Hepatocyte (in vitro differentiated cells): ENCODE results near the gene HMGCS1. TPM values are rescaled to one million over a fixed set of nuclear protein-coding genes. Genes with fewer than 3 reads are reported as not detected.

Source experiments
- DNase-seq: peaks from one replicate; pipeline ENCODE4 v3.0.0-alpha.2; 2016; ENCODE audit warnings: low spot score
- H2AFZ ChIP-seq: fragments of 200-600 bp; sonication (generic); 2 replicates; pipeline ENCODE4 v1.6.0; 2016; ENCODE audit warnings: antibody characterized with exemption, mild to moderate bottlenecking
- H3K27ac ChIP-seq: fragments of 200-600 bp; sonication (generic); 2 replicates; pipeline ENCODE4 v1.5.1; 2016; ENCODE audit warnings: mild to moderate bottlenecking
- H3K27me3 ChIP-seq: fragments of 200-600 bp; sonication (generic); 2 replicates; pipeline ENCODE4 v1.6.1; 2016
- H3K36me3 ChIP-seq: fragments of 200-600 bp; sonication (generic); replicated peaks from 2 replicates; pipeline ENCODE4 v1.5.1; 2016; ENCODE audit warnings: low read depth; ENCODE audit not compliant: insufficient read depth
- H3K4me1 ChIP-seq: fragments of 200-600 bp; sonication (generic); 2 replicates; pipeline ENCODE4 v1.5.1; 2016; ENCODE audit warnings: mild to moderate bottlenecking, moderate library complexity; ENCODE audit not compliant: insufficient read depth
- H3K4me2 ChIP-seq: fragments of 200-600 bp; sonication (generic); 2 replicates; pipeline ENCODE4 v1.6.0; 2016
- H3K4me3 ChIP-seq: fragments of 200-600 bp; sonication (generic); 2 replicates; pipeline ENCODE4 v1.5.1; 2016; ENCODE audit warnings: mild to moderate bottlenecking
- H3K79me2 ChIP-seq: fragments of 200-600 bp; sonication (generic); 2 replicates; pipeline ENCODE4 v1.6.0; 2017; ENCODE audit warnings: mild to moderate bottlenecking
- H3K9me2 ChIP-seq: fragments of 200-600 bp; sonication (generic); replicated peaks from 2 replicates; pipeline ENCODE4 v1.6.0; 2017; ENCODE audit warnings: mild to moderate bottlenecking; ENCODE audit not compliant: insufficient read depth
- H3K9me3 ChIP-seq: fragments of 200-600 bp; sonication (generic); 2 replicates; pipeline ENCODE4 v1.5.1; 2016; ENCODE audit warnings: low read depth, mild to moderate bottlenecking
- H4K20me1 ChIP-seq: fragments of 200-600 bp; sonication (generic); 2 replicates; pipeline ENCODE4 v1.6.0; 2016; ENCODE audit warnings: mild to moderate bottlenecking; ENCODE audit not compliant: insufficient read depth, poor library complexity, severe bottlenecking
- EZH2 ChIP-seq: fragments of 200-600 bp; sonication (generic); IDR thresholded peaks from 2 replicates; pipeline ENCODE4 v1.6.1; 2016; ENCODE audit warnings: antibody characterized with exemption, mild to moderate bottlenecking, borderline replicate concordance
- EZH2phosphoT487 ChIP-seq: fragments of 200-600 bp; sonication (generic); IDR thresholded peaks from one replicate; pipeline ENCODE4 v1.6.1; 2018; ENCODE audit warnings: antibody characterized with exemption, mild to moderate bottlenecking, low read depth, moderate library complexity; ENCODE audit not compliant: unreplicated experiment, severe bottlenecking
- WGBS: methylation state at CpG from one replicate; pipeline ENCODE4 v1.1.6; 2016; ENCODE audit warnings: low lambda C conversion rate; ENCODE audit errors: missing lambda C conversion rate; 5-methylcytosine and 5-hydroxymethylcytosine counted together
- polyA plus RNA-seq: library from polyadenylated mRNA; unstranded; fragments of >200 nt; fragmentation: Nextera tagmentation; extraction: Ambion mirVana; gene quantifications from 2 replicates; pipeline ENCODE4 v1.2.1, GENCODE V29; 2016
- total RNA-seq: library from RNA; depleted of rRNA; stranded (reverse); fragments of >200 nt; gene quantifications from 2 replicates; pipeline ENCODE4 v1.2.3, GENCODE V29; 2014
- TF ChIP-seq, protein P1 (sequence below): fragments of 200-600 bp; sonication (generic); IDR thresholded peaks from 2 replicates; pipeline ENCODE4 v1.5.1; 2016; ENCODE audit warnings: antibody characterized with exemption, mild to moderate bottlenecking; ENCODE audit not compliant: poor library complexity

HMGCS1 gene
- total and polyA plus RNA-seq, 2 experiments from 2014 or later: 114 to 333 TPM

DNA sequence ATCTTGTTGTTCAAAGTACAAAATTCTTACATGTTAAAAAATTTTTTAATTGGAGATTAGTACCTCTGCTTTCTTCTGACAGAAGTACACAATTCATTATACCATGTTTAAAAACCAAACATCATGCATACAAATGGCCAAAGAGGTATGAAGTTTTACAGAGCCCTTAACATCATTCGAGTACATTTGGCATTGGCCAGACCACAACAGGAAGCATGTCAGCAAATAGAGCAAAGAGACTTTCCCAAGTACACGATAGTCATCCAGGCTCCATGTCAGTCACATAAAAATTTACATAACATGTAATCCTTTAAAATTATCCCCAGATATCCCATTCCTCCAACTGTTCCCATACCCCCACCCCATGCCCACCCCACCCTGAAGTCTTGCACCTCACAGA is 22.5 kb downstream of the HMGCS1 start:
- Histone ChIP-seq H3K36me3 (peaks cover 3% of the 10 kb centered on the region), H3K4me3 (no peak overlapping the region), H3K9me3 (no peaks in the 10 kb centered on the region), H3K27me3 (no peaks in the 10 kb centered on the region), H3K9me2 (no peaks in the 10 kb centered on the region), H3K4me1 (no peaks in the 10 kb centered on the region), H3K4me2 (no peak overlapping the region), H4K20me1 (peaks cover 31% of the 10 kb centered on the region), H3K79me2 (peaks cover 5% of the 10 kb centered on the region), H3K27ac (no peak overlapping the region), H2AFZ (no peak overlapping the region)
- TF ChIP-seq EZH2 (no peak), EZH2phosphoT487 (no peak)
- TF ChIP-seq, protein P1, sequence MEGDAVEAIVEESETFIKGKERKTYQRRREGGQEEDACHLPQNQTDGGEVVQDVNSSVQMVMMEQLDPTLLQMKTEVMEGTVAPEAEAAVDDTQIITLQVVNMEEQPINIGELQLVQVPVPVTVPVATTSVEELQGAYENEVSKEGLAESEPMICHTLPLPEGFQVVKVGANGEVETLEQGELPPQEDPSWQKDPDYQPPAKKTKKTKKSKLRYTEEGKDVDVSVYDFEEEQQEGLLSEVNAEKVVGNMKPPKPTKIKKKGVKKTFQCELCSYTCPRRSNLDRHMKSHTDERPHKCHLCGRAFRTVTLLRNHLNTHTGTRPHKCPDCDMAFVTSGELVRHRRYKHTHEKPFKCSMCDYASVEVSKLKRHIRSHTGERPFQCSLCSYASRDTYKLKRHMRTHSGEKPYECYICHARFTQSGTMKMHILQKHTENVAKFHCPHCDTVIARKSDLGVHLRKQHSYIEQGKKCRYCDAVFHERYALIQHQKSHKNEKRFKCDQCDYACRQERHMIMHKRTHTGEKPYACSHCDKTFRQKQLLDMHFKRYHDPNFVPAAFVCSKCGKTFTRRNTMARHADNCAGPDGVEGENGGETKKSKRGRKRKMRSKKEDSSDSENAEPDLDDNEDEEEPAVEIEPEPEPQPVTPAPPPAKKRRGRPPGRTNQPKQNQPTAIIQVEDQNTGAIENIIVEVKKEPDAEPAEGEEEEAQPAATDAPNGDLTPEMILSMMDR: no peak
- WGBS: 89% methylated on average over 2 of the region's 2 CpGs
- DNase-seq: no peak

DNA sequence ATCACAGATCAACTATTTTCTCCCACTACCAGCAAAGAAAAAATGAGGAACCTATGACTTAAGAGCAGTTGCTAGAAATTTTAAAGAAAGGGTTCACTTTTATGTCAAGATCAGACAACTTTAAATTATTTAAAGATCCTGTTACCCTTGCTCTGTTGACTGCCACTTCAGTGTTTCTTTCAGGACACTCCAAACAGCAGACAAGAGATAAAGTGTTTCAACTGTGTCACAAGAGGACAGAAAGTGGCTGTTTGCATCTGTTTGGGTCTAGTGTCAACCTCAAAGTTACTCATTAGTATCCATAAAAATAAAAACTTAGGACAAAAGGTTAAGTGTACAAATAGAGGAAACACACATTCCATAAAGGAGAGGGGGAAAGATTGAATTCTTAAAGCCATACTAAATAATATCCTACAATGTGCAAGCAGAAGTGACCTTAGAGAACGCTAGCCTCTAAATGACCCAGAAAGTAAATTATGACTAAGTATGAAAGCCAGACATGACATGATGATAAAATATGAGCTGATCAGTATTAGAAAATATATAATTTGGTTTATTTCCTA is 24.9 kb downstream of the HMGCS1 start:
- H3K27ac ChIP-seq: no peak overlapping the region
- no peaks in the 10 kb centered on the region for H3K4me1 ChIP-seq
- no peak overlapping the region for H3K4me3 ChIP-seq
- WGBS: 94% methylated on average over 1 of the region's 1 CpG
- no peaks in the 10 kb centered on the region for H3K79me2 ChIP-seq
- no peak for DNase-seq
- peaks cover 13% of the 10 kb centered on the region for H4K20me1 ChIP-seq
- no peak for TF ChIP-seq EZH2phosphoT487
- TF ChIP-seq, protein P1: no peak
- TF ChIP-seq EZH2: no peak
- peaks cover 3% of the 10 kb centered on the region for H3K36me3 ChIP-seq
- no peaks in the 10 kb centered on the region for H3K9me2 ChIP-seq
- no peaks in the 10 kb centered on the region for H3K9me3 ChIP-seq
- H2AFZ ChIP-seq: no peak overlapping the region
- H3K27me3 ChIP-seq: no peaks in the 10 kb centered on the region
- H3K4me2 ChIP-seq: no peak overlapping the region

DNA sequence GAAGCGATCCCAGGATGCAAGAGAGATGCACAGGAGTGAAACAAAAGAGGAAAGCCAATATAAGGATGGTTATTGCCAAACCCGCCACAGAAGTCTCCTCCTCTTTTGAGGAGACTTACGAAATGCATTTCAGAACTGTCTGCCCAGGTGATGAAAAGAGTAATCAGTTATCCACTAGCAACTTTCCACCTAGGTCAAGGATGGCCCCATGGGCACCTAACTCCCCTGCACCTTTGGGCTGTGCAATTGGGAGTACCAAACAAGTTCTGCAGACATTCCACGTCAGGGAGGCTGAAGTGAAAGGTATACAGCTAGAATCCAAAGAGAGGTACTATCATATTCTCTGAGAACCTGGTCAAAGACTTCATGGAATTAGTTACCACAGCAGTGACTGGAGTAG is 25.7 kb downstream of the HMGCS1 start:
- Histone ChIP-seq H3K27ac (no peak overlapping the region), H3K27me3 (no peaks in the 10 kb centered on the region), H3K4me3 (no peak overlapping the region), H3K9me2 (no peaks in the 10 kb centered on the region), H3K36me3 (peaks cover 1% of the 10 kb centered on the region), H4K20me1 (peaks cover 9% of the 10 kb centered on the region), H2AFZ (no peak overlapping the region), H3K4me1 (no peaks in the 10 kb centered on the region), H3K79me2 (no peaks in the 10 kb centered on the region), H3K4me2 (no peak overlapping the region), H3K9me3 (no peaks in the 10 kb centered on the region)
- TF ChIP-seq EZH2phosphoT487 (no peak), EZH2 (no peak)
- TF ChIP-seq, protein P1: no peak
- WGBS: 93% methylated on average over 4 of the region's 4 CpGs
- no peak for DNase-seq

DNA sequence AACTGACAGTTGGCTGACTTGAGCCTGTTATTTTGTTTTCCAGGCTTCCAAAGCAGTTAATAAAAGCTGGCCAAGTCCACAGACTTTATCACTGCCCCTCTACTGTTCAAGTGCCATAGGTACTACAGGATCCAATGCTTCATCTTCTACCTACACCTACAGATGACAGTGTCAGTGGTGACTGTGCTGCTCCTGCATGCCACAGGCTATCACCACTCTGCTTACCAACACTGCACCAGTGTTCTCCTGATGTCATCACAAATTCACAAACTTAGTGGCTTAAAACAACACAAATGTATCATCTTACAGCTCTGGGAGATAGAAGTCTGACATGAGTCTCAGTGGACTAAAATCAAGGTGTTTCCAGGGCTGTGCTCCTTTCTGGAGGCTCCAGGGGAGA is 26.6 kb downstream of the HMGCS1 start:
- Histone ChIP-seq H3K9me3 (no peaks in the 10 kb centered on the region), H3K4me3 (no peak overlapping the region), H3K4me1 (no peaks in the 10 kb centered on the region), H3K36me3 (no peaks in the 10 kb centered on the region), H4K20me1 (peaks cover 7% of the 10 kb centered on the region), H3K27me3 (no peaks in the 10 kb centered on the region), H3K9me2 (no peaks in the 10 kb centered on the region), H3K79me2 (no peaks in the 10 kb centered on the region), H2AFZ (no peak overlapping the region), H3K4me2 (no peak overlapping the region), H3K27ac (no peak overlapping the region)
- no peak for DNase-seq
- TF ChIP-seq, protein P1: no peak
- TF ChIP-seq EZH2: no peak
- TF ChIP-seq EZH2phosphoT487: no peak
